Stimulated activated CD8-positive, alpha-beta memory T cell treated with anti-CD3 and anti-CD28 coated beads, Interleukin-7, amount 100 ng/mL, for 48 hours (primary cell): ENCODE results near the gene PCSK6.

Experiments
- DNase-seq, 2 donors: peaks; one replicate each; pipeline ENCODE4 v3.0.0-alpha.2; 2020; ENCODE audit warnings: low read depth in 1 of 2; ENCODE audit errors: extremely low read depth in 1 of 2

PCSK6 gene

GRCh38 chr15:101448336-101448735 lies 41.2 kb downstream of the PCSK6 start:
- DNase-seq, result no peak

DNA sequence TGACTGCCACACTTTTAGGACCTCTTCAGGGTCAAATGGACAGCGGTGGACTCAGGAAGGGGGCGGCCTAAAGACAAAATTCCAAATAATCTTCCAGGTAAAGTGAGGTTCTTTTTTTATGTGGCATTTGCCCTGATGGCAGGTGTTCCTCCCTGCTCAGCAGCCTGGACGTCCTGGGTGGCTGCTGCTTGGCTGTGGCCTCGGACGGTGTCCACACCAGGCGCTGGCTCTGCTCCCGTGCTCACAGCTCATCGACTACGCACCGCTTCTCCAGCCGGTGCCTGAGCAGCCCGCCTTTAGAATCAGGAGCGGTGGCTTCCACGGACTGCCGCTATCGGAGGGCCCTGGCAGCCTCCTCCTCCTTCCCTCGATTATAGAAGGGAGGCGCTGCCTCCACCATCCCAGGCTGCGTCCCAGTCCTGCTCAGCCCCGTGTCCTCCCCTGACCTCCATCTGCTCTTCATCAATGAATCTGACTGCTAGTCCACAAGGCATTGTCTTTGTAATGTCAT lies 41.9 kb downstream of the PCSK6 start:
- DNase-seq, result no peak

GRCh38 chr15:101447168-101447533 lies 42.4 kb downstream of the PCSK6 start:
- no peak for DNase-seq

GRCh38 chr15:101446518-101447167 lies 42.9 kb downstream of the PCSK6 start:
- peak in 1 of 2 donors; percentile 9 for DNase-seq

- DNase-seq, result no peak
Observed at GRCh38 chr15:101445562-101446517, 43.7 kb downstream of the PCSK6 start.

GRCh38 chr15:101444807-101445508 lies 44.5 kb downstream of the PCSK6 start:
- DNase-seq, result no peak

DNA sequence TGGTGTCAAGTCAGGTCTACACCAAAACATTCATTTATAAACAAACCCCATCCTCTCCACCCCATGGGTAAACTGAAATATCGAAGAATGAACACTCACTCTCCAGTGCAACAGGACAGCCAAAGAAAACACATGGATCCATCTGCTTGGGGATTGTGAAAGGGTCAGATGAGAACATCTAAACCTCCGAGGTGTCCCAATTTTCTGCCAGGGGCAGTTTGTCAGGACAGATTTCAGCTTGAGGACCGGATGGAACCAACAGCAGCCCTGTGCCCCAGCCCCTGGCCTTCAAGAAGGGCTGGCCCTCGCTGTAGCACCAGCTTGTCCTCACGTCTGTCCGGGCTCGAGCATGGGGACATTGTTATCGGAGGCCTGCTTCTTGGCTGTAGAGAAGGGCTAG lies 45.5 kb downstream of the PCSK6 start:
- no peak for DNase-seq

DNA sequence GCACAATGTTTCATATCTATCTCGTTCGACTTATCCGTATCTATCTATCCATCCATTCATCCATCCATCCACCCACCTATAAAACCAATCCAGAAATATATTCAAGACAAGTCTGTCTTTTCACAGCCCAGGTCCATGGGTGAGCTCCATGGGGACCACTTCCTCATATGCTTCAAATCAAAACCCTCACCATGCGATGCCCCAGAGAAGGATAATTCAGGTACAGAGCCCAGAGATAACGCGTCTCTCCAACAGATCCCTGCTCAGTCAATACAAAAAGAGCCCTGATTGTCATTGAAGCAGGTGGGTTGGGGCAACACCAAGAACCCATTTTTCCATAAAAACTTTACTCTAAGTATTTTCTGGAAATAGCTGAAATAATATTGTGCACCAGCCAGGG lies 47.2 kb downstream of the PCSK6 start:
- DNase-seq, result no peak

DNA sequence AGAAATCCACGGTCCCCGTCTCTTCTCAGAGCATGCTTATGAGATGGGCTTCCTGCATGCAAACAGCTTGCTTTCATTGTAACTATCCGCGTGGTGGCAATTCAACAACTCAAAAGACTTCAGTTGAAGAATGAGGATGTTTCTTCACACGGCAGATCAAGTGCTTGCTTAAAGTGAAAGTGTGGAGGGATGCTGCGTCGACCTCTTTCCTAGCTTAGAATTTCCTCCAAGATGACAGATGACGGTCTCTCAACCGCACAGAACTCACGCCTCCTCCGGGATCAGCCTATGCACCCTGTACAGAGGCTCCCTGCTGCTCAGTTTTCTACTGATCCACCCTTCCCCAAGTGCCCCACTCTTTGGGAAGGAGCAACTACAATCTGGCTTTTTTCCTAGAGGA lies 47.8 kb downstream of the PCSK6 start:
- no peak for DNase-seq

DNA sequence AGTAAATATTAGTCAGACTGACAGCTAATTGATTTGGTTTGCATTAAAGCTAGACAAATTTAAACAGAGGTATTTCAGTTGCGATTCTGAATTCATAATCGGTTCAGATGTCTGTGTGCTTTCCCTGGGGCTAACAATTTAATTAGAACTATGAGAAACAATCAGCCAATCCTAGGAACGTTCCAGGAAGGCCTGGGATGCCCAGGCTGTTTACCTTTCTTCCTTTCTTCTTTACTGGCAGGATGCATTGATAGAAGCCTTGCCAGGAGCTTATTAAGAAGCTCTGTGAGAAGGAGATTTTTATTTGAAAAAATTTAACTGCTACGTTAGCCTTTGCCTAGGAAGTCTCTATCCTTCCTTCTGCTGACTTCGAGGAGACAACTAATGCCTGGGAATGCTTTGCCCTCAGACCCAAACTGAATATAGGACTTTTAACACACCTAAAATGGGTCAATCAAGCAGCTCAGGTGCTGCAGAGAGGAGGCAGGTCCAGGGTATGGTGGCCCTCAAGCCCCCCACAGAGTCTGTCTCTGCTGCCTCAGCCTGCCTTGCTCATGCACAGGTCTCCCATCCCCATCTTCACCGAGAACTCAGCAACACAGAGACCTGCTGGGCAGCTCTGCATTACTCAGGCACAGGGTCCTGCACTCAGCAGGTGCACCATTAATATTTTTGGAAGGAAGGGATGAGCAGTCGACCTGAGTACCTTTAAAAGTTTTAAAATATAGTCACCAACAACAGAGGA lies 48.5 kb downstream of the PCSK6 start:
- DNase-seq, result no peak

GRCh38 chr15:101439920-101440319 lies 49.6 kb downstream of the PCSK6 start:
- DNase-seq, result no peak

- no peak for DNase-seq
Observed at GRCh38 chr15:101439285-101439919, 50.1 kb downstream of the PCSK6 start.

DNA sequence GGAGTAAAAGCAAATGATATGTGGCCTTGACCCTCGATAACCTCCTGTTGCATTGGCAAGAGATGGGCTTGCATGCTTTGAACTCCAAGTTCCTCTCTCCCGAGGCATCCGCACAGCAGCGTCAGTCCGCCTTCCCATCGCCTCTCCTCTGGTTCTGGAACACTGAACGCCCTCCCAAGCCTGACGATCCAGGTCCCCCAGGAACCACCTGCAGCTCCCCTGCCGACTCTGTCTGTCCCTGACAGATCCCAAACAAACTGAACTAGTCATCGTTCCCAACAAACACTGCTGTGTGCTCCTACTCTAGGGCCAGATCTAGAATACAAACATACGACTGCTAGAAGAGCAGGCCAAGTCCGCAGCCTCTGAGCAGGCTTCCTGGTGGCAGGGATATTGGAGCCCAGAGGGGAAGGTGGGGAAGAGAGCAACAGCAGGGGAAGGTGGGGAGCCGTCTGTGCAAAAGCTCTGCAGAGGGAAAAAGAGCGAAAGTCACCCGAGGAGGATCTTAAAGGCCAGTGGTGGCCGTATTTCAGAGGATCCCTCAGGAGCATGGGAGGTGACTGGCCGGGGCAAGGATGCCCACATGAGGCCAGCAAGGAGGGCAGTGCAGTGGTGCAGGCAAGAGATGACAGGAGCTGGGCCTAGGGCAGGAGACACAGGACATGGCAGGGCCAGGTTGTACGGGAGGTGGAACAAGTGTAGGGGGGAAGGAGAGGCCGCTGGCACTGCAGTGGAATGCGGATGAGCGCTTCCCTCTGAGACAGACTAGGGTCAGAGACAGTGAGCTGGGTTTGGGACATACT lies 50.8 kb downstream of the PCSK6 start:
- DNase-seq, result no peak

- no peak for DNase-seq
Observed at GRCh38 chr15:101437618-101438481, 51.7 kb downstream of the PCSK6 start.

DNA sequence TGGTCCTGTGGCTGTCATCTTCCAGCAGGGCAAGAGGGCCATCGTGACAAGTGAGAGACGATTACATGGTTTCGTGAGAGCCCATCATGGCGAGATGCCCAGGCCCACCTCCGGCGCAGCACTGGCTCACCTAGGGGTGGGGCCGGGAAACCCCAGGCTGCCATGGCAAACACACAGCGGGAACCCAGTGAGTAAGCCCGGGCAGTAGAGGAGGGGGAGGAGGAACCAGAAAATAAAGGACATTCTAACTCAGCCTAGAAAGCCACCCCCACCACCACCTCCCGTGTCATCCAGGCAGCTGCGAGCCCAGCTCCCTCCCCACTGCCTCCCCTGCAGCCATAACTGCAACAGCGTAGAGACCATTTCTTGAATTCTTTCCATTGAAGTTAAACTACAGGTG lies 52.3 kb downstream of the PCSK6 start:
- no peak for DNase-seq

- no peak for DNase-seq
Observed at GRCh38 chr15:101436526-101436925, 53.0 kb downstream of the PCSK6 start.

DNA sequence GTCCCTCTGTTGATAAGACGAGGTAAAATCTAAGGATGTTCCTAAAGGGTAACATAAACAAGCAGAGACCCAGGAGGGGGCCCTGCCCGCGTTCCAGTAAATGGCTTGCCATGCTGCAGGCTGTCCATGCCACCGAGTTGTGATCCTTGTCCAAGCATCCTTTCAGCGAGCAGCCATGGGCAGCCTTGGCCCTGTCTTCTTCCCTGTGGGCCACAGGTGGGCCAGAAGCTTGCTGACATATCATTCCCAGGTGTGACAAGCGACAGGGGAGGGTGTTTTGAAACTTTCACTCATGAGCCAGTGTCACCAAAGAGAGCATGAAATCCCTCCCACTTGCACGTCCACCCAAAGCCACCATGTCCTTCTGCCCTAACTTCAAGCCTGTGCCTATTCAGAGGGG lies 53.7 kb downstream of the PCSK6 start:
- no peak for DNase-seq
